Hepatocyte (in vitro differentiated cells): ENCODE measurements around the gene APOBEC3F. TPM values are rescaled to one million over a fixed set of nuclear protein-coding genes. Genes with fewer than 3 reads are reported as not detected.
"Not testable (repeated sequence)": the region's sequence is repeated elsewhere in the genome, so short reads cannot be mapped to it uniquely, and the experiment has no call there.

Experiments used
- DNase-seq: peaks from one replicate; pipeline ENCODE4 v3.0.0-alpha.2; 2016; ENCODE audit warnings: low spot score
- H2AFZ ChIP-seq: fragments of 200-600 bp; sonication (generic); 2 replicates; pipeline ENCODE4 v1.6.0; 2016; ENCODE audit warnings: antibody characterized with exemption, mild to moderate bottlenecking
- H3K27ac ChIP-seq: fragments of 200-600 bp; sonication (generic); 2 replicates; pipeline ENCODE4 v1.5.1; 2016; ENCODE audit warnings: mild to moderate bottlenecking
- H3K27me3 ChIP-seq: fragments of 200-600 bp; sonication (generic); 2 replicates; pipeline ENCODE4 v1.6.1; 2016
- H3K36me3 ChIP-seq: fragments of 200-600 bp; sonication (generic); replicated peaks from 2 replicates; pipeline ENCODE4 v1.5.1; 2016; ENCODE audit warnings: low read depth; ENCODE audit not compliant: insufficient read depth
- H3K4me1 ChIP-seq: fragments of 200-600 bp; sonication (generic); 2 replicates; pipeline ENCODE4 v1.5.1; 2016; ENCODE audit warnings: mild to moderate bottlenecking, moderate library complexity; ENCODE audit not compliant: insufficient read depth
- H3K4me2 ChIP-seq: fragments of 200-600 bp; sonication (generic); 2 replicates; pipeline ENCODE4 v1.6.0; 2016
- H3K4me3 ChIP-seq: fragments of 200-600 bp; sonication (generic); 2 replicates; pipeline ENCODE4 v1.5.1; 2016; ENCODE audit warnings: mild to moderate bottlenecking
- H3K79me2 ChIP-seq: fragments of 200-600 bp; sonication (generic); 2 replicates; pipeline ENCODE4 v1.6.0; 2017; ENCODE audit warnings: mild to moderate bottlenecking
- H3K9me2 ChIP-seq: fragments of 200-600 bp; sonication (generic); replicated peaks from 2 replicates; pipeline ENCODE4 v1.6.0; 2017; ENCODE audit warnings: mild to moderate bottlenecking; ENCODE audit not compliant: insufficient read depth
- H3K9me3 ChIP-seq: fragments of 200-600 bp; sonication (generic); 2 replicates; pipeline ENCODE4 v1.5.1; 2016; ENCODE audit warnings: low read depth, mild to moderate bottlenecking
- H4K20me1 ChIP-seq: fragments of 200-600 bp; sonication (generic); 2 replicates; pipeline ENCODE4 v1.6.0; 2016; ENCODE audit warnings: mild to moderate bottlenecking; ENCODE audit not compliant: insufficient read depth, poor library complexity, severe bottlenecking
- CTCF ChIP-seq: fragments of 200-600 bp; sonication (generic); IDR thresholded peaks from 2 replicates; pipeline ENCODE4 v1.5.1; 2016; ENCODE audit warnings: antibody characterized with exemption, mild to moderate bottlenecking; ENCODE audit not compliant: poor library complexity
- EZH2 ChIP-seq: fragments of 200-600 bp; sonication (generic); IDR thresholded peaks from 2 replicates; pipeline ENCODE4 v1.6.1; 2016; ENCODE audit warnings: antibody characterized with exemption, mild to moderate bottlenecking, borderline replicate concordance
- EZH2phosphoT487 ChIP-seq: fragments of 200-600 bp; sonication (generic); IDR thresholded peaks from one replicate; pipeline ENCODE4 v1.6.1; 2018; ENCODE audit warnings: antibody characterized with exemption, mild to moderate bottlenecking, low read depth, moderate library complexity; ENCODE audit not compliant: unreplicated experiment, severe bottlenecking
- WGBS: methylation state at CpG from one replicate; pipeline ENCODE4 v1.1.6; 2016; ENCODE audit warnings: low lambda C conversion rate; ENCODE audit errors: missing lambda C conversion rate; 5-methylcytosine and 5-hydroxymethylcytosine counted together
- polyA plus RNA-seq: library from polyadenylated mRNA; unstranded; fragments of >200 nt; fragmentation: Nextera tagmentation; extraction: Ambion mirVana; gene quantifications from 2 replicates; pipeline ENCODE4 v1.2.1, GENCODE V29; 2016
- total RNA-seq: library from RNA; depleted of rRNA; stranded (reverse); fragments of >200 nt; gene quantifications from 2 replicates; pipeline ENCODE4 v1.2.3, GENCODE V29; 2014

APOBEC3F gene
- total and polyA plus RNA-seq, 2 experiments from 2014 or later = 1.2 to 8.8 TPM

GRCh38 chr22:39016592-39016991 lies 24.1 kb upstream of the APOBEC3F start:
- Histone ChIP-seq H3K4me1 (peaks cover 30% of the 10 kb centered on the region), H3K9me3 (no peaks in the 10 kb centered on the region), H3K4me3 (no peak overlapping the region), H4K20me1 (no peaks in the 10 kb centered on the region), H2AFZ (no peak overlapping the region), H3K79me2 (peaks cover 14% of the 10 kb centered on the region), H3K9me2 (no peaks in the 10 kb centered on the region), H3K27ac (no peak overlapping the region), H3K4me2 (no peak overlapping the region), H3K36me3 (no peaks in the 10 kb centered on the region), H3K27me3 (no peaks in the 10 kb centered on the region)
- WGBS = 97% methylated on average over 13 of the region's 13 CpGs
- no peak for DNase-seq
- TF ChIP-seq EZH2 = no peak
- no peak for TF ChIP-seq CTCF
- no peak for TF ChIP-seq EZH2phosphoT487

GRCh38 chr22:39017596-39018365 lies 22.9 kb upstream of the APOBEC3F start:
- no peaks in the 10 kb centered on the region for H3K27me3 ChIP-seq
- H3K27ac ChIP-seq = no peak overlapping the region
- no peaks in the 10 kb centered on the region for H3K36me3 ChIP-seq
- 78% methylated on average over 18 of the region's 18 CpGs for WGBS
- no peaks in the 10 kb centered on the region for H4K20me1 ChIP-seq
- no peak overlapping the region for H3K4me2 ChIP-seq
- no peak for DNase-seq
- no peak overlapping the region for H3K4me3 ChIP-seq
- no peak overlapping the region for H2AFZ ChIP-seq
- H3K9me3 ChIP-seq = no peaks in the 10 kb centered on the region
- no peaks in the 10 kb centered on the region for H3K9me2 ChIP-seq
- H3K4me1 ChIP-seq = peaks cover 31% of the 10 kb centered on the region
- TF ChIP-seq EZH2 (no peak), EZH2phosphoT487 (no peak), CTCF (no peak)
- peaks cover 14% of the 10 kb centered on the region for H3K79me2 ChIP-seq

DNA sequence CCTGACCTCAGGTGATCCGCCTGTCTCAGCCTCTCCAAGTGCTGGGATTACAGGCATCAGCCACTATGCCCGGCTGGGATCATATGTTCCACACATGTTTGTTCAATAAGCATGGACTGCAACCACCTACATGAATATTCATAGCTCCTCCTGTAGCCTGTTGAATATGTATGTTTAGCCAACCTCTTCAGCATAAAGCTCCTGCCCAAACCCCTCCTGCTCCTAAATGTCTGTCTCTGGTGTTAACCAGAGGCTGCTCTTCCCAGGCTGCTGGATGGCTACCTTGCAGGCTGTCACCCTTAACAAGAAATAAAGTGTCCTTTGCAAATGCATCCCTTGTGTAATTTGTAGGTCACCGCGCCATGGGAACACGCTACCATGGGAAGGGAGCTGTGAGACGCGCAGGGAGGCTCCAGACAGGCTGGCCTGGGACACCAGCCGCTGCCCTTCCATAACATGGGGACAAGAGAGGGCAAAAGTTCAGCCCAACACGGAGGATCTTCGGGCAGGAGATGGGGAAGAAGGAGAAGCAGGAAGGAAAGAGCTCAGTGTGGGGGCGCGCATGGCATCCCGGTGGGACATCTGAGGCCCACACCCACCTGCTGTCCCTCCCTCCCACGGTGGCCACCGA lies 20.5 kb upstream of the APOBEC3F start:
- not testable (repeated sequence) for H2AFZ ChIP-seq, H3K4me3 ChIP-seq, H3K9me3 ChIP-seq, H3K9me2 ChIP-seq, H3K27me3 ChIP-seq, H3K36me3 ChIP-seq, H3K4me1 ChIP-seq, H4K20me1 ChIP-seq
- Histone ChIP-seq H3K27ac (peak overlapping the region; percentile 53), H3K4me2 (peak overlapping the region; percentile 75), H3K79me2 (peaks cover 11% of the 10 kb centered on the region)
- WGBS = 49% methylated on average over 13 of the region's 15 CpGs
- DNase-seq = peak; percentile 37

- no peaks in the 10 kb centered on the region for H3K27me3 ChIP-seq
- peak overlapping the region; percentile 91 for H3K27ac ChIP-seq
- no peaks in the 10 kb centered on the region for H3K36me3 ChIP-seq
- H4K20me1 ChIP-seq = no peaks in the 10 kb centered on the region
- no peak overlapping the region for H3K4me3 ChIP-seq
- TF ChIP-seq EZH2 (no peak), EZH2phosphoT487 (no peak), CTCF (no peak)
- no peaks in the 10 kb centered on the region for H3K79me2 ChIP-seq
- 76% methylated on average over 8 of the region's 9 CpGs for WGBS
- no peak for DNase-seq
- H3K9me3 ChIP-seq = no peaks in the 10 kb centered on the region
- H2AFZ ChIP-seq = peak overlapping the region; percentile 63
- no peaks in the 10 kb centered on the region for H3K9me2 ChIP-seq
- H3K4me2 ChIP-seq = peak overlapping the region; percentile 81
- peaks cover 7% of the 10 kb centered on the region for H3K4me1 ChIP-seq
Observed at GRCh38 chr22:39021552-39022250, 19.0 kb upstream of the APOBEC3F start.
